Measurements from ENCODE around the gene FRMD4A. TPM values are rescaled to one million over a fixed set of nuclear protein-coding genes. Genes with fewer than 3 reads are reported as not detected.
A peak's percentile ranks its signal among the peaks of the same experiment; 100 is the strongest.
"Not testable (repeated sequence)": the region's sequence is repeated elsewhere in the genome, so short reads cannot be mapped to it uniquely, and the experiment has no call there.

FRMD4A gene
- total RNA-seq, 4 donors from 2014 or later: 27.5 to 40.4 (median 33.0) TPM

- 68 to 71% methylated on average over 7 of the region's 7 CpGs for WGBS, 2 donors
- no peak for DNase-seq (ENCODE audit: low spot score in 2 of 2)
- intact Hi-C loops (cut with DNase I; ENCODE audit: low total_unique reads): no loop called here
- TF ChIP-seq CTCF (IDR thresholded peaks at IDR 0.05) (no peak), POLR2A (IDR thresholded peaks at IDR 0.05) (no peak)
- no peak overlapping the region for H3K4me3 ChIP-seq (ENCODE audit: low read depth, poor library complexity, severe bottlenecking)
These were observed 115.1 kb downstream of the FRMD4A start for GRCh38 chr10:14215641-14216040.

GRCh38 chr10:14213703-14214102 is 117.0 kb downstream of the FRMD4A start:
- WGBS, 2 donors: 79 to 80% methylated on average over 7 of the region's 7 CpGs
- H3K4me3 ChIP-seq (ENCODE audit: low read depth, poor library complexity, severe bottlenecking); DNase-seq (ENCODE audit: low spot score in 2 of 2); intact Hi-C loops (cut with DNase I; ENCODE audit: low total_unique reads): not testable (repeated sequence)

GRCh38 chr10:14211610-14212009 is 119.1 kb downstream of the FRMD4A start:
- DNase-seq (ENCODE audit: low spot score in 2 of 2): peak in 1 of 2 donors; percentile 7
- intact Hi-C loops (cut with DNase I; ENCODE audit: low total_unique reads): no loop called here
- 42 to 63% methylated on average over 4 of the region's 4 CpGs for WGBS, 2 donors
- H3K4me3 ChIP-seq (ENCODE audit: low read depth, poor library complexity, severe bottlenecking): no peak overlapping the region
- TF ChIP-seq CTCF (IDR thresholded peaks at IDR 0.05): no peak
- no peak for TF ChIP-seq POLR2A (IDR thresholded peaks at IDR 0.05)

- intact Hi-C loops (cut with DNase I; ENCODE audit: low total_unique reads): no loop called here
- 92 to 96% methylated on average over 4 to 5 of the region's 5 CpGs for WGBS, 2 donors
- TF ChIP-seq CTCF (IDR thresholded peaks at IDR 0.05) (no peak), POLR2A (IDR thresholded peaks at IDR 0.05) (no peak)
These were observed 122.5 kb downstream of the FRMD4A start for GRCh38 chr10:14208231-14208630.

GRCh38 chr10:14205233-14205632 is 125.5 kb downstream of the FRMD4A start:
- no peak overlapping the region for H3K4me3 ChIP-seq (ENCODE audit: low read depth, poor library complexity, severe bottlenecking)
- 88 to 91% methylated on average over 4 of the region's 4 CpGs for WGBS, 2 donors
- intact Hi-C loops (cut with DNase I; ENCODE audit: low total_unique reads): no loop called here
- no peak for DNase-seq (ENCODE audit: low spot score in 2 of 2)
- no peak for TF ChIP-seq POLR2A (IDR thresholded peaks at IDR 0.05)
- no peak for TF ChIP-seq CTCF (IDR thresholded peaks at IDR 0.05)

More at GRCh38 chr10:14208231-14208630, 122.5 kb downstream of the FRMD4A start:
- no peak for DNase-seq (ENCODE audit: low spot score in 2 of 2)
- no peak overlapping the region for H3K4me3 ChIP-seq (ENCODE audit: low read depth, poor library complexity, severe bottlenecking)

GRCh38 chr10:14200698-14201544 is 129.8 kb downstream of the FRMD4A start:
- intact Hi-C loops (cut with DNase I; ENCODE audit: low total_unique reads): no loop called here

GRCh38 chr10:14199098-14199497 is 131.6 kb downstream of the FRMD4A start:
- intact Hi-C loops (cut with DNase I; ENCODE audit: low total_unique reads): loop anchor here (10.0 kb wide), 1 partner anchor 276 kb away; no protein-coding TSS in a partner anchor
- WGBS, 2 donors: 91 to 93% methylated on average over 4 of the region's 4 CpGs
- not testable (repeated sequence) for H3K4me3 ChIP-seq (ENCODE audit: low read depth, poor library complexity, severe bottlenecking); DNase-seq (ENCODE audit: low spot score in 2 of 2)

More at GRCh38 chr10:14200698-14201544, 129.8 kb downstream of the FRMD4A start:
- 40 to 42% methylated on average over 16 of the region's 16 CpGs for WGBS, 2 donors
- no peak for DNase-seq (ENCODE audit: low spot score in 2 of 2)
- no peak overlapping the region for H3K4me3 ChIP-seq (ENCODE audit: low read depth, poor library complexity, severe bottlenecking)
- no peak for TF ChIP-seq POLR2A (IDR thresholded peaks at IDR 0.05)
- no peak for TF ChIP-seq CTCF (IDR thresholded peaks at IDR 0.05)
